Psoas muscle (tissue), 8 donors: ENCODE data around the gene GPR176. TPM values are rescaled to one million over a fixed set of nuclear protein-coding genes. Genes with fewer than 3 reads are reported as not detected.
"Not testable (repeated sequence)": the region's sequence is repeated elsewhere in the genome, so short reads cannot be mapped to it uniquely, and the experiment has no call there.

Experiments used
- ATAC-seq, 4 donors: fragments of 200-7000 bp; cut with Tn5 transposase; one replicate each; pipeline ENCODE4 v1.9.1; 2020; ENCODE audit warnings: moderate library complexity in 3 of 4, mild to moderate bottlenecking in 2 of 4
- DNase-seq, 2 donors: peaks; one replicate each; pipeline ENCODE4 v3.0.0-alpha.2; 2020
- H3K27ac ChIP-seq: fragments of 200-600 bp; one replicate; pipeline ENCODE4 v1.8.0; 2022
- H3K27me3 ChIP-seq, 3 donors: fragments of 200-600 bp in 1 of 3; one replicate each; pipeline versions ENCODE4 v1.6.1 to v1.8.0; 2013 to 2022; ENCODE audit warnings: low read length in 2 of 3, mild to moderate bottlenecking in 2 of 3, moderate library complexity in 1 of 3; ENCODE audit not compliant: insufficient read depth in 3 of 3
- H3K36me3 ChIP-seq, 2 donors: fragments of 200-600 bp in 1 of 2; one replicate each; pipeline versions ENCODE4 v1.6.1 to v1.8.0; 2013 to 2022; ENCODE audit warnings: low read depth in 1 of 2, mild to moderate bottlenecking in 1 of 2, moderate library complexity in 1 of 2; ENCODE audit not compliant: insufficient read depth in 1 of 2
- H3K4me1 ChIP-seq: fragments of 200-600 bp; one replicate; pipeline ENCODE4 v1.8.0; 2022
- H3K4me3 ChIP-seq: fragments of 200-600 bp; one replicate; pipeline ENCODE4 v1.8.0; 2022; ENCODE audit warnings: mild to moderate bottlenecking
- H3K9me3 ChIP-seq: fragments of 200-600 bp; one replicate; pipeline ENCODE4 v1.8.0; 2022
- CTCF ChIP-seq: fragments of 200-600 bp; IDR thresholded peaks from one replicate; pipeline ENCODE4 v1.8.0; 2022; ENCODE audit warnings: antibody characterized with exemption
- WGBS, 3 donors: extraction: QIAGEN DNeasy Blood & Tissue Kit; methylation state at CpG; one replicate each; pipeline versions ENCODE4 v1.1.6 to v1.1.7; 2013; 5-methylcytosine and 5-hydroxymethylcytosine counted together
- intact Hi-C, 2 donors: fragments of 100-400 bp; cut with DNase I; formaldehyde crosslinking; loops; one replicate each; pipeline versions ENCODE4 v1.11.0 to v1.14.2; 2022
- polyA plus RNA-seq, 3 donors: library from polyadenylated mRNA; stranded (reverse); fragments of 200-250 nt; gene quantifications; one replicate each; pipeline ENCODE4 v1.2.3, GENCODE V29; 2013
- total RNA-seq, 4 donors: library from RNA; stranded (reverse); fragmentation: NEBNext Ultra II Directional in 2 of 4; extraction: Animal tissue kit (Norgen Biotek cat#: 25700) in 2 of 4; gene quantifications; one replicate each; pipeline versions ENCODE4 v1.2.1 to v1.2.4, GENCODE V29; 2021 to 2023
- donor health status: healthy with polysubstance abuse.
- donor health status: DM: no; HTN: no; CAD: no; lungs with moderate emphysema.
- donor health status: Bipolar disorder and iron deficiency.
- donor health status: healthy.
- donor health status: DM: yes; HTN: yes; CAD: no.
- donor health status: DM: no; HTN: no; CAD: no.
- donor health status: DM: no; HTN: no; CAD: no.
- donor health status: DM: yes; HTN: yes; CAD: no.

The GPR176 gene
- total and polyA plus RNA-seq, 7 donors, result 0.30 to 1.3 (median 0.83) TPM

- 81 to 91% (median 87%) methylated on average over 2 of the region's 2 CpGs for WGBS, 3 donors
- no peak overlapping the region for H3K4me3 ChIP-seq
- H3K27ac ChIP-seq, result no peak overlapping the region
- H3K27me3 ChIP-seq, result no peaks in the 10 kb centered on the region
- DNase-seq (no peak), ATAC-seq (no peak)
- no peaks in the 10 kb centered on the region for H3K36me3 ChIP-seq
- H3K9me3 ChIP-seq, result no peaks in the 10 kb centered on the region
- no peak for TF ChIP-seq CTCF
- H3K4me1 ChIP-seq, result no peaks in the 10 kb centered on the region
- intact Hi-C loops, result no loop called here
Observed at GRCh38 chr15:39823634-39824033, 96.4 kb downstream of the GPR176 start.

GRCh38 chr15:39820050-39820602 lies 99.9 kb downstream of the GPR176 start:
- H3K36me3 ChIP-seq, result no peaks in the 10 kb centered on the region
- H3K27me3 ChIP-seq, result no peaks in the 10 kb centered on the region
- TF ChIP-seq CTCF, result no peak
- WGBS, 3 donors, result 38 to 60% (median 45%) methylated on average over 3 of the region's 3 CpGs
- no peaks in the 10 kb centered on the region for H3K9me3 ChIP-seq
- ATAC-seq (no peak), DNase-seq (no peak)
- H3K4me3 ChIP-seq, result no peak overlapping the region
- H3K27ac ChIP-seq, result no peak overlapping the region
- intact Hi-C loops, result no loop called here
- H3K4me1 ChIP-seq, result no peaks in the 10 kb centered on the region

- ATAC-seq (no peak), DNase-seq (no peak)
- Histone ChIP-seq H3K27ac (no peak overlapping the region), H3K36me3 (no peaks in the 10 kb centered on the region), H3K4me3 (no peak overlapping the region), H3K9me3 (no peaks in the 10 kb centered on the region), H3K4me1 (no peaks in the 10 kb centered on the region), H3K27me3 (no peaks in the 10 kb centered on the region)
- intact Hi-C loops, result no loop called here
- 69 to 78% (median 71%) methylated on average over 3 of the region's 3 CpGs for WGBS, 3 donors
- no peak for TF ChIP-seq CTCF
Observed at GRCh38 chr15:39819533-39819932, 100.5 kb downstream of the GPR176 start.

- no peaks in the 10 kb centered on the region for H3K9me3 ChIP-seq
- H3K36me3 ChIP-seq, result no peaks in the 10 kb centered on the region
- intact Hi-C loops, result no loop called here
- no peak overlapping the region for H3K4me3 ChIP-seq
- H3K4me1 ChIP-seq, result no peaks in the 10 kb centered on the region
- H3K27me3 ChIP-seq, result no peaks in the 10 kb centered on the region
- H3K27ac ChIP-seq, result no peak overlapping the region
- no peak for TF ChIP-seq CTCF
- DNase-seq, result no peak
- ATAC-seq, result no peak
Observed at GRCh38 chr15:39817892-39818291, 102.2 kb downstream of the GPR176 start.

GRCh38 chr15:39814489-39814888 lies 105.6 kb downstream of the GPR176 start:
- 87% methylated on average over 1 of the region's 1 CpG for WGBS, 3 donors
- H3K27me3 ChIP-seq, result no peaks in the 10 kb centered on the region
- no peaks in the 10 kb centered on the region for H3K4me1 ChIP-seq
- intact Hi-C loops, result no loop called here
- no peak overlapping the region for H3K27ac ChIP-seq
- H3K4me3 ChIP-seq, result no peak overlapping the region
- H3K9me3 ChIP-seq, result no peaks in the 10 kb centered on the region
- ATAC-seq, result no peak
- H3K36me3 ChIP-seq, result no peaks in the 10 kb centered on the region
- DNase-seq, result no peak
- TF ChIP-seq CTCF, result no peak

GRCh38 chr15:39812651-39813050 lies 107.4 kb downstream of the GPR176 start:
- H3K9me3 ChIP-seq, H3K27ac ChIP-seq, ATAC-seq, H3K4me3 ChIP-seq, DNase-seq, intact Hi-C loops, H3K4me1 ChIP-seq, H3K27me3 ChIP-seq, H3K36me3 ChIP-seq: not testable (repeated sequence)
- 97 to 98% (median 98%) methylated on average over 3 of the region's 3 CpGs for WGBS, 3 donors
